Breast epithelium (tissue), 4 donors: ENCODE measurements around the gene APOO. TPM values are rescaled to one million over a fixed set of nuclear protein-coding genes. Genes with fewer than 3 reads are reported as not detected.
A peak's percentile ranks its signal among the peaks of the same experiment; 100 is the strongest.

Experiments used
- DNase-seq, 2 donors: peaks; one replicate each; pipeline ENCODE4 v3.0.0-alpha.2; 2019; ENCODE audit warnings: low spot score in 2 of 2
- H3K27ac ChIP-seq, 2 donors: fragments of 200-600 bp; sonication (generic) in 1 of 2; one replicate each; pipeline ENCODE4 v1.5.1; 2016 to 2019; ENCODE audit warnings: mild to moderate bottlenecking in 1 of 2
- H3K27me3 ChIP-seq, 2 donors: fragments of 200-600 bp; sonication (generic) in 1 of 2; one replicate each; pipeline versions ENCODE4 v1.5.1 to v1.6.0; 2017 to 2019; ENCODE audit warnings: control low read depth in 1 of 2, mild to moderate bottlenecking in 1 of 2
- H3K36me3 ChIP-seq: fragments of 200-600 bp; one replicate; pipeline ENCODE4 v1.5.1; 2019
- H3K4me1 ChIP-seq, 2 donors: fragments of 200-600 bp; sonication (generic); one replicate each; pipeline ENCODE4 v1.5.1; 2016 to 2019; ENCODE audit warnings: control low read depth in 1 of 2
- H3K4me3 ChIP-seq, 3 donors: fragments of 200-600 bp; sonication (generic); 1 replicate in 2 of 3; 2 replicates in 1 of 3; pipeline ENCODE4 v1.5.1; 2016 to 2019; ENCODE audit warnings: mild to moderate bottlenecking in 3 of 3, moderate library complexity in 2 of 3
- H3K9me3 ChIP-seq, 2 donors: fragments of 200-600 bp; sonication (generic) in 1 of 2; one replicate each; pipeline ENCODE4 v1.5.1; 2016 to 2019; ENCODE audit warnings: control low read depth in 1 of 2
- CTCF ChIP-seq, 3 donors: fragments of 450-650 bp; IDR thresholded peaks; one replicate each; pipeline ENCODE4 v1.5.1; 2016 to 2017; ENCODE audit warnings: antibody characterized with exemption in 3 of 3, mild to moderate bottlenecking in 3 of 3, moderate library complexity in 3 of 3
- POLR2A ChIP-seq: fragments of 450-650 bp; IDR thresholded peaks from one replicate; pipeline ENCODE4 v1.6.1; 2016; ENCODE audit warnings: antibody characterized with exemption, mild to moderate bottlenecking, moderate library complexity
- POLR2AphosphoS5 ChIP-seq, 3 donors: sonication (generic); formaldehyde crosslinking; IDR thresholded peaks; one replicate each; pipeline ENCODE4 v1.6.1; 2017; ENCODE audit warnings: antibody characterized with exemption in 3 of 3
- intact Hi-C: fragments of 100-400 bp; cut with DNase I; formaldehyde crosslinking; loops from one replicate; pipeline ENCODE4 v1.15.1; 2023; ENCODE audit warnings: low total_unique reads
- total RNA-seq, 3 donors: library from RNA; depleted of rRNA; stranded (reverse); fragments of >200 nt; gene quantifications; one replicate each; pipeline ENCODE4 v1.1.0, GENCODE V29; 2016

Gene APOO
- total RNA-seq, 3 donors from 2014 or later = 5.8 to 16.7 (median 16.1) TPM

- Histone ChIP-seq H3K9me3 (no peaks in the 10 kb centered on the region), H3K4me1 (no peaks in the 10 kb centered on the region), H3K27me3 (no peaks in the 10 kb centered on the region), H3K4me3 (no peak overlapping the region), H3K27ac (peak overlapping the region in 1 of 2 donors; percentile 79), H3K36me3 (no peaks in the 10 kb centered on the region)
- intact Hi-C loops = no loop called here
- TF ChIP-seq POLR2A = no peak
- TF ChIP-seq CTCF (IDR thresholded peaks at IDR 0.05) = no peak
- no peak for DNase-seq
Observed at GRCh38 chrX:23805389-23805788, 102.3 kb downstream of the APOO start.

- no peaks in the 10 kb centered on the region for H3K9me3 ChIP-seq
- intact Hi-C loops = no loop called here
- H3K27ac ChIP-seq = peak overlapping the region; percentile 58 to 79
Observed at GRCh38 chrX:23804578-23804977, 103.2 kb downstream of the APOO start.

GRCh38 chrX:23803931-23804381 lies 103.8 kb downstream of the APOO start:
- H3K27me3 ChIP-seq = no peaks in the 10 kb centered on the region
- no peak overlapping the region for H3K4me3 ChIP-seq
- H3K9me3 ChIP-seq = no peaks in the 10 kb centered on the region
- intact Hi-C loops = no loop called here
- no peaks in the 10 kb centered on the region for H3K36me3 ChIP-seq
- TF ChIP-seq CTCF (IDR thresholded peaks at IDR 0.05) (no peak), POLR2AphosphoS5 (IDR thresholded peaks at IDR 0.05) (peak; percentile 20 to 68 (median 40))
- H3K4me1 ChIP-seq = no peaks in the 10 kb centered on the region
- DNase-seq = peak in 1 of 2 donors; percentile 51
- peak overlapping the region; percentile 58 to 79 for H3K27ac ChIP-seq

More at GRCh38 chrX:23804578-23804977, 103.2 kb downstream of the APOO start:
- Histone ChIP-seq H3K4me1 (no peaks in the 10 kb centered on the region), H3K36me3 (no peaks in the 10 kb centered on the region), H3K4me3 (no peak overlapping the region), H3K27me3 (no peaks in the 10 kb centered on the region)
- no peak for TF ChIP-seq POLR2A
- no peak for TF ChIP-seq CTCF (IDR thresholded peaks at IDR 0.05)
- no peak for TF ChIP-seq POLR2AphosphoS5 (IDR thresholded peaks at IDR 0.05)
- no peak for DNase-seq

GRCh38 chrX:23802431-23802830 lies 105.3 kb downstream of the APOO start:
- no peak overlapping the region for H3K4me3 ChIP-seq
- no peak overlapping the region for H3K27ac ChIP-seq
- no peaks in the 10 kb centered on the region for H3K36me3 ChIP-seq
- H3K27me3 ChIP-seq = no peaks in the 10 kb centered on the region
- intact Hi-C loops = no loop called here
- H3K4me1 ChIP-seq = no peaks in the 10 kb centered on the region
- H3K9me3 ChIP-seq = no peaks in the 10 kb centered on the region
- TF ChIP-seq CTCF (IDR thresholded peaks at IDR 0.05) = no peak
- no peak for TF ChIP-seq POLR2A
- no peak for TF ChIP-seq POLR2AphosphoS5 (IDR thresholded peaks at IDR 0.05)
- DNase-seq = no peak

- DNase-seq = no peak
- Histone ChIP-seq H3K9me3 (no peaks in the 10 kb centered on the region), H3K27ac (no peak overlapping the region), H3K36me3 (no peaks in the 10 kb centered on the region), H3K4me3 (no peak overlapping the region), H3K4me1 (no peaks in the 10 kb centered on the region), H3K27me3 (peaks cover 0 to 7% of the 10 kb centered on the region in 2 donors)
- intact Hi-C loops = no loop called here
- no peak for TF ChIP-seq CTCF (IDR thresholded peaks at IDR 0.05)
- TF ChIP-seq POLR2A = no peak
- no peak for TF ChIP-seq POLR2AphosphoS5 (IDR thresholded peaks at IDR 0.05)
Observed at GRCh38 chrX:23799469-23800065, 108.2 kb downstream of the APOO start.
